ENCODE measurements around the gene APBA1.

DNA sequence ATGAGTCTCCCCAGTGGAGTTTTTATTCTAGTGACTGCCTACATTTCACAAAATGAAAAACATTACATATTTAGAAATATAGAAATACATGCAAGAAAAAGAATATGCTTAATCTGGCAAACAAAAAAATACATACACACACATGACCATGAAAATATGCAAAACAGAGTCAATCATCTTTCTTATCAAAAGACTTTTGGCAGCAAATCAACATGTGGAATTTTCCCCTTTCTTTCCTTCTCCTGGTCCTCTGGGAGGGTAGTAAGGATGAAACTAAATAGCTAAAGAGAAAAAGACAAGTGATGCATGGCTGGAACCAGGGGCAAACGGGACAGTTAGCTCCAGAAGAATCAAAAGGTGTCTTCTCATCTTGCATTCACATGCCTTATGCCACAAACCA, 69.4 kb downstream of the APBA1 start:
- TF ChIP-seq, protein P1, sequence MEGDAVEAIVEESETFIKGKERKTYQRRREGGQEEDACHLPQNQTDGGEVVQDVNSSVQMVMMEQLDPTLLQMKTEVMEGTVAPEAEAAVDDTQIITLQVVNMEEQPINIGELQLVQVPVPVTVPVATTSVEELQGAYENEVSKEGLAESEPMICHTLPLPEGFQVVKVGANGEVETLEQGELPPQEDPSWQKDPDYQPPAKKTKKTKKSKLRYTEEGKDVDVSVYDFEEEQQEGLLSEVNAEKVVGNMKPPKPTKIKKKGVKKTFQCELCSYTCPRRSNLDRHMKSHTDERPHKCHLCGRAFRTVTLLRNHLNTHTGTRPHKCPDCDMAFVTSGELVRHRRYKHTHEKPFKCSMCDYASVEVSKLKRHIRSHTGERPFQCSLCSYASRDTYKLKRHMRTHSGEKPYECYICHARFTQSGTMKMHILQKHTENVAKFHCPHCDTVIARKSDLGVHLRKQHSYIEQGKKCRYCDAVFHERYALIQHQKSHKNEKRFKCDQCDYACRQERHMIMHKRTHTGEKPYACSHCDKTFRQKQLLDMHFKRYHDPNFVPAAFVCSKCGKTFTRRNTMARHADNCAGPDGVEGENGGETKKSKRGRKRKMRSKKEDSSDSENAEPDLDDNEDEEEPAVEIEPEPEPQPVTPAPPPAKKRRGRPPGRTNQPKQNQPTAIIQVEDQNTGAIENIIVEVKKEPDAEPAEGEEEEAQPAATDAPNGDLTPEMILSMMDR (IDR thresholded peaks at IDR 0.05; ENCODE audit: insufficient read depth, low read length, poor library complexity, severe bottlenecking), result no peak
- TF ChIP-seq EZH2phosphoT487 (conservative IDR thresholded peaks at IDR 0.05; ENCODE audit: low read length), result no peak

All from SU-DHL-6 (cell line).